ENCODE data around the gene CATSPERZ.

- TF ChIP-seq SP1 (IDR thresholded peaks at IDR 0.05) (no peak), CTBP1 (IDR thresholded peaks at IDR 0.05; ENCODE audit: borderline replicate concordance) (no peak)
- TF ChIP-seq, protein P1, sequence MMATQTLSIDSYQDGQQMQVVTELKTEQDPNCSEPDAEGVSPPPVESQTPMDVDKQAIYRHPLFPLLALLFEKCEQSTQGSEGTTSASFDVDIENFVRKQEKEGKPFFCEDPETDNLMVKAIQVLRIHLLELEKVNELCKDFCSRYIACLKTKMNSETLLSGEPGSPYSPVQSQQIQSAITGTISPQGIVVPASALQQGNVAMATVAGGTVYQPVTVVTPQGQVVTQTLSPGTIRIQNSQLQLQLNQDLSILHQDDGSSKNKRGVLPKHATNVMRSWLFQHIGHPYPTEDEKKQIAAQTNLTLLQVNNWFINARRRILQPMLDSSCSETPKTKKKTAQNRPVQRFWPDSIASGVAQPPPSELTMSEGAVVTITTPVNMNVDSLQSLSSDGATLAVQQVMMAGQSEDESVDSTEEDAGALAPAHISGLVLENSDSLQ (IDR thresholded peaks at IDR 0.05) = no peak
These were observed 39.9 kb upstream of the CATSPERZ start for GRCh38 chr11:64260147-64260708.

All from HEK293T (cell line).